HL-60/S4 treated with retinoic acid at 250 ng/mL for 4 days and 3 days (cell line): ENCODE data around the gene ADGRG1.
"Not testable (repeated sequence)": the region's sequence is repeated elsewhere in the genome, so short reads cannot be mapped to it uniquely, and the experiment has no call there.

Experiments used
- in situ Hi-C: fragments of 300-500 bp; cut with MboI; formaldehyde crosslinking; loops from 2 replicates; pipeline ENCODE4 v1.7.0; 2022; ENCODE audit warnings: low sequenced_read_pairs

Gene ADGRG1

DNA sequence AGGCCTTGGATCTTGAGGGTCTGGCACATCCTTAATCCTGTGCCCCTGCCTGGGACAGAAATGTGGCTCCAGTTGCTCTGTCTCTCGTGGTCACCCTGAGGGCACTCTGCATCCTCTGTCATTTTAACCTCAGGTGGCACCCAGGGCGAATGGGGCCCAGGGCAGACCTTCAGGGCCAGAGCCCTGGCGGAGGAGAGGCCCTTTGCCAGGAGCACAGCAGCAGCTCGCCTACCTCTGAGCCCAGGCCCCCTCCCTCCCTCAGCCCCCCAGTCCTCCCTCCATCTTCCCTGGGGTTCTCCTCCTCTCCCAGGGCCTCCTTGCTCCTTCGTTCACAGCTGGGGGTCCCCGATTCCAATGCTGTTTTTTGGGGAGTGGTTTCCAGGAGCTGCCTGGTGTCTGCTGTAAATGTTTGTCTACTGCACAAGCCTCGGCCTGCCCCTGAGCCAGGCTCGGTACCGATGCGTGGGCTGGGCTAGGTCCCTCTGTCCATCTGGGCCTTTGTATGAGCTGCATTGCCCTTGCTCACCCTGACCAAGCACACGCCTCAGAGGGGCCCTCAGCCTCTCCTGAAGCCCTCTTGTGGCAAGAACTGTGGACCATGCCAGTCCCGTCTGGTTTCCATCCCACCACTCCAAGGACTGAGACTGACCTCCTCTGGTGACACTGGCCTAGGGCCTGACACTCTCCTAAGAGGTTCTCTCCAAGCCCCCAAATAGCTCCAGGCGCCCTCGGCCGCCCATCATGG, 35.7 kb downstream of the ADGRG1 start:
- in situ Hi-C loops, result no loop called here

DNA sequence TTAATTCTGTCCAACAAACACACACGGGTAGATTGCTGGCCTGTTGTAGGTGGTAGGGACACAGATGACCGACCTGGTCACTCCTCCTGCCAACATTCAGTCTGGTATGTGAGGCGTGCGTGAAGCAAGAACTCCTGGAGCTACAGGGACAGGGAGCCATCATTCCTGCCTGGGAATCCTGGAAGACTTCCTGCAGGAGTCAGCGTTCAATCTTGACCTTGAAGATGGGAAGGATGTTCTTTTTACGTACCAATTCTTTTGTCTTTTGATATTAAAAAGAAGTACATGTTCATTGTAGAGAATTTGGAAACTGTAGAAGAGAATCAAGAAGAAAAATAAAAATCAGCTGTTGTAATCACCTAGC, 36.2 kb downstream of the ADGRG1 start:
- in situ Hi-C loops, result no loop called here

DNA sequence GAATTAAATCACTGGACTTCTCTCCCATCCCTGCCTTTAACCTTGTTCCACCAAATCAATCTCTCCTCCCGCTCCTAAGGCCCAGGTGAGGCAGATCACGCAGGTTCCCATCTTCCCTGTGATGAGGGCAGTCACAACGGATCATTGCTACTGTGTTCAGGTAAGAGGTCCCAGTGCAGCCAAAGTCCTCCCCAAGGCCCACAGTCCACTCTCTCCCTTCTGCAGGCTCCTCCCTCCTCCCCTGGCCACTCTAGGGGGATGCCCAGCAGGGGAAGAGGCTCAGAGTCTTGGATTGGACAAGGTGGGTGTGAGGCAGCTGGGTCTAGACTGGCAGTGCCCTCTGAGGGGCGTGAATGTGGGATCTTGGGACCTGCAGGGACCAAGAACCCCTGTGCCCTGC, 37.1 kb downstream of the ADGRG1 start:
- in situ Hi-C loops, result no loop called here

GRCh38 chr16:57666353-57667047, 38.1 kb downstream of the ADGRG1 start:
- in situ Hi-C loops, result no loop called here

- in situ Hi-C loops, result no loop called here
Observed at GRCh38 chr16:57667048-57667525, 38.7 kb downstream of the ADGRG1 start.

- in situ Hi-C loops, result no loop called here
Observed at GRCh38 chr16:57667526-57668262, 39.3 kb downstream of the ADGRG1 start.

DNA sequence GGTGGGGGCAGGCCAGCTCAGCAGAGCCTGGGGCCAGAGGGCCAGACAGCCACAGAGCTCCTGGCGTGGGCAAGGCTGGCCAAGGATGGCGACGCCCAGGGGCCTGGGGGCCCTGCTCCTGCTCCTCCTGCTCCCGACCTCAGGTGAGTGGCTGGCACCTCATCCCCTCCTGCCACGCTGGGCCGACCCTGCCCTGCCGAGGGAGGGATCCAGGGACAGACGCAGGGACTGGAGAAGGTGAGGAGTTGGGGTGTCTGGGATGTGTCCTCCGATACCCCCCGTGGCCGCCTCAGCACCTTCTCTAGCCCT, 39.8 kb downstream of the ADGRG1 start, which contains the start of gene ADGRG3:
ADGRG3 (plus strand) TSS at position 44 of the 309 bp plus-strand sequence; CDS start at position 86, 42 bp downstream.
- in situ Hi-C loops, result no loop called here

DNA sequence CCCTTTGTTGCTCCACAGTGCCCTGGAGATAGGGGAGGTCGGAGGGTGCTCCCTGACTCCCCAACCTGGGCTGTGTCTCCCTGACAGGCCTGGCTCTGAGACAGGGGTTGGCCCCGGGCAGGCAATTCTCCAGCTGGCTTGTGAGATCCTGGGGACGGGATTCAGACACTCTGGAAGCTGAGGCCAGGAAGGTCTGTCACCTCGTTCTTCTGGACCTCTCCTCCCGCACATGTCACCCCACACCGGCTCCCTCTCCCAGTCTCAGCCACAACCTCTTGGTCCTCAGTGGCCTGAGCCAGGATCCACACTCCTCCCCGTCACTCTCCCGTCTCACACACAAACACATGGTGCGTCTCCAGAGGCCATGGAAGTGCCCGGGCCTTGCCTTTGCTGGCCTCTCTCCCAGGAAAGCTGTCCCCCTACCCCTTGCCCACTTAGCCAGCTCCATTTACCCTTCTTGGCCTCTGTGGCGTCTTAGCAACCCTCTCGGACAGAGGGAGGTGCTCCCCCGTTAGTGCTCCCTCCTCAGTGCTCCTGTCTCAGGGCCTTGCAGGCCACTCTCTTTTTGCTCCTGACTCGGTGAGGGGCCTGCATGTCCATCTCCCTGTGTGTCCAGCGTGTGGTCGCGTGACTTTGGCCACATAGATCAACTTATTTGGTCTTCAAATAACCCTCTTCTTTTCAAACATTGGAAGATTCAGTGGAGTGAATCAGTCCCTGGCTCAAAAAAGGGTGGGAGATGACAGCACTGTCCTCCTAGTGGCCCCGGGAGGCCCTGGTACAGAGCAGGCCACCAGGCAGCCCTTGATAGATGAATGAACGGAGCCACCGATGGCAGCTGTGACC, 40.4 kb downstream of the ADGRG1 start:
- in situ Hi-C loops, result no loop called here

- in situ Hi-C loops, result no loop called here
Observed at GRCh38 chr16:57669476-57670162, 41.2 kb downstream of the ADGRG1 start.

DNA sequence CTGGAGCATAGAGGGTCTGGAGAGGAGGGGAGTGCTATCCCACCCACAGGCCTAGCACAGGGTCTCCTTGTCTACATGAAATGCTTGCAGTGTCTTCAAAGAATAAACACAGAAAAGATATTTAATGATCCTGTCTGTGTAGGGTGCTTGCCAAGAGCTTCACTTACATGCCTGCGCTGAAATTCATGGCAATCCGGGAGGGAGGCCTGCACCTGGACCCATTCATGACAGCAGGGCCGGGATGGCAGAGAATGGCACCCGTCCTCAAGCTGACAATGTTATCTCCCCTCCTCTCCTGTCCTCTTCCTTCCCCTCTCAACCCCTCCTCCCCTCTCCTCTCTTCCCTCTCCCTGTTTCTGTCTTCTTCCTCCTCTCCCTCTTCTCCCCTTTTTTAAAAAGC, 41.8 kb downstream of the ADGRG1 start:
- in situ Hi-C loops, result no loop called here

GRCh38 chr16:57671451-57671850, 43.0 kb downstream of the ADGRG1 start:
- in situ Hi-C loops, result not testable (repeated sequence)

GRCh38 chr16:57672416-57672815, 44.0 kb downstream of the ADGRG1 start:
- in situ Hi-C loops, result no loop called here

- in situ Hi-C loops, result no loop called here
Observed at GRCh38 chr16:57672824-57673223, 44.4 kb downstream of the ADGRG1 start.

DNA sequence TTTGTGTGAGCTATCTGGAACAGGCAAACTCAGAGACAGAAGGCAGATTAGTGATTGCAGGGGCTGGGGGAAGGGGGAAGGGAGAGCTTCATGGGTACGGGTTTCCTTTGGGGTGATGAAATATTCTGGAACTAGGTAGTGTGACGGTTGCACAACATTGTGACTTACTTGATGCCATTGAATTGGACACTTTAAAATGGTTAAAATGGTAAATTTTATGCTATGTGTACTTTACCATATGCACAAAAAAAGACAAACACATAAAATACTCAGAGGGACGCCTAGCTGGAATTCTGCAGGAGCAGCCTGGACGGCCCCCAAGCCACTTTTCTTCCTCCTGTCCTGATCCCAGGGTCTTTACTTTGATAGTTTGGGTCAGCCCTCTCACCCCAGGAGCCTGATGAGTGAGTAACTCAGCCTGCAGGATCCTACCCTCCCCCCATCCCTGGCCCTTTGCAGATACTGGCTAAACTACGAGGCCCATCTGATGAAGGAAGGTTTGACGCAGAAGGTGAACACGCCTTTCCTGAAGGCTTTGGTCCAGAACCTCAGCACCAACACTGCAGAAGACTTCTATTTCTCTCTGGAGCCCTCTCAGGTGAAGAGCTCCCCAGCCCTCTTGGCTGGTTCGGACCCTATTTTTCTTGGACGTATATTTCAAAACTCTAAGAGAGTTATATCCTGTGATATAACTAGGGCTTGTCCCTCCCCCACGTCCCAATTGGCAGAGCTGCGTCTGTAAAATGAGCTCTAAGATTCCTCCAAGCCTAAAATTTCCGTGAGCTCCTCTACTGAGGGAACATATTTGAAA, 47.5 kb downstream of the ADGRG1 start:
- in situ Hi-C loops, result no loop called here

GRCh38 chr16:57676553-57677085, 48.2 kb downstream of the ADGRG1 start:
- in situ Hi-C loops, result no loop called here

GRCh38 chr16:57677622-57678369, 49.4 kb downstream of the ADGRG1 start:
- in situ Hi-C loops, result no loop called here

GRCh38 chr16:57679016-57679415, 50.6 kb downstream of the ADGRG1 start:
- in situ Hi-C loops, result no loop called here

DNA sequence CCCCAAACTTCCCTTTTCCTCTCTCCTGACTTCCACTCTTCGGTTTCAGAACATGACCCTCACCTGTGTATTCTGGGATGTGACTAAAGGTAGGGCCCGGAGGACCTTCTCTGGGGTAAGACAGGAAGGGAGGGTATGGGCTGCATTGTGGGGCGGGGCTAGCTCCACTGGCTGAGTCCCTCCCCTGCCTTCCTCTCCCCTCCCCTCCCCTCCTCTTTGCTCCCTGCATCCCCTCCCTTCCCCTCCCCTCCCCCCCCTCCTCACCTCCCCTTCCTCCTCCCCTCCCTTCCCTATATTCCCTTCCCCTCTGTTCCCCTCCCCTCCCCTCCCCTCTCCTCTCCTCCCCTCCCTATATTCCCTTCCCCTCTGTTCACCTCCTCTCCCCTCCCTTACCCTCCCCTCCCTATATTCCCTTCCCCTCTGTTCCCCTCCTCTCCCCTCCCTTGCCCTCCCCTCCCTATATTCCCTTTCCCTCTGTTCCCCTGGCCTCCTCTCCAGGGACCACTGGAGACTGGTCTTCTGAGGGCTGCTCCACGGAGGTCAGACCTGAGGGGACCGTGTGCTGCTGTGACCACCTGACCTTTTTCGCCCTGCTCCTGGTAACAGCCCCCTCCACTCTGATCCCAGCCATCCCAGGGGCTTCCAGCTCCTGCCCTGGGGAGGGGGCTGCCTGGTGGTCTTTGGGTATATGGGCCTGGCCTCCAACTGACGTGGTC, 51.5 kb downstream of the ADGRG1 start:
- in situ Hi-C loops, result no loop called here
